WTC11 (cell line): Measurements from ENCODE around the gene PTPRG. TPM values are rescaled to one million over a fixed set of nuclear protein-coding genes. Genes with fewer than 3 reads are reported as not detected.

Experiments used
- ATAC-seq: fragments of 200-7000 bp; cut with Tn5 transposase; 2 replicates; pipeline ENCODE4 v1.10.0; 2021; ENCODE audit warnings: mild to moderate bottlenecking, moderate library complexity
- CTCF ChIA-PET: fragments of 300-600 bp; sonication (Branson Sonifier 250); formaldehyde crosslinking; loops from one replicate; lab custom pipeline; 2021; ENCODE audit warnings: antibody characterized with exemption; lab: Charles Lee
- POLR2A ChIA-PET: fragments of 350-600 bp; sonication (Branson Sonifier 250); formaldehyde crosslinking; loops from one replicate; lab custom pipeline; 2021; ENCODE audit warnings: antibody characterized with exemption; lab: Charles Lee
- DNase-seq: peaks from one replicate; pipeline ENCODE4 v3.0.0; 2021; ENCODE audit warnings: low spot score
- H3K27ac Mint-ChIP-seq: 2 replicates; pipeline ENCODE4 v1.8.0; 2021; ENCODE audit warnings: mixed read lengths
- H3K27me3 Mint-ChIP-seq: 2 replicates; pipeline ENCODE4 v1.8.0; 2021; ENCODE audit warnings: low read depth, mild to moderate bottlenecking, moderate library complexity, mixed read lengths
- H3K36me3 Mint-ChIP-seq: 2 replicates; pipeline ENCODE4 v1.8.0; 2021; ENCODE audit warnings: mixed read lengths
- H3K4me1 Mint-ChIP-seq: 2 replicates; pipeline ENCODE4 v1.8.0; 2022; ENCODE audit warnings: mixed read lengths
- H3K4me3 Mint-ChIP-seq: 2 replicates; pipeline ENCODE4 v1.8.0; 2021; ENCODE audit warnings: mild to moderate bottlenecking, moderate library complexity, mixed read lengths
- H3K9me3 Mint-ChIP-seq: 2 replicates; pipeline ENCODE4 v1.8.0; 2021; ENCODE audit warnings: mixed read lengths
- ARID4B ChIP-seq: sonication (generic); formaldehyde crosslinking; IDR thresholded peaks from 2 replicates; pipeline ENCODE4 v1.8.0; 2023; ENCODE audit warnings: missing genetic modification reagents, mild to moderate bottlenecking, borderline replicate concordance
- ELF4 ChIP-seq: sonication (generic); formaldehyde crosslinking; IDR thresholded peaks from 2 replicates; pipeline ENCODE4 v1.8.1; 2022; ENCODE audit warnings: low read depth, mild to moderate bottlenecking, moderate library complexity, missing genetic modification reagents
- FOXK1 ChIP-seq: sonication (generic); formaldehyde crosslinking; IDR thresholded peaks from 2 replicates; pipeline ENCODE4 v1.8.0; 2022; ENCODE audit warnings: mild to moderate bottlenecking, moderate library complexity, missing genetic modification reagents
- GTF2I ChIP-seq: fragments of 250-450 bp; sonication (Bioruptor Pico); conservative IDR thresholded peaks from 2 replicates; pipeline ENCODE4 v1.4.0; 2021; ENCODE audit warnings: mild to moderate bottlenecking
- IRF2 ChIP-seq: sonication (generic); formaldehyde crosslinking; IDR thresholded peaks from 2 replicates; pipeline ENCODE4 v1.8.0; 2022; ENCODE audit warnings: low read depth, missing genetic modification reagents, borderline replicate concordance
- KAT7 ChIP-seq: sonication (generic); formaldehyde crosslinking; IDR thresholded peaks from 2 replicates; pipeline ENCODE4 v1.8.1; 2023; ENCODE audit warnings: missing genetic modification reagents, mild to moderate bottlenecking, borderline replicate concordance
- MXD4 ChIP-seq: fragments of 250-450 bp; sonication (Bioruptor Pico); IDR thresholded peaks from 2 replicates; pipeline ENCODE4 v1.8.0; 2021; ENCODE audit warnings: mild to moderate bottlenecking, moderate library complexity, borderline replicate concordance
- NFATC4 ChIP-seq: fragments of 250-450 bp; sonication (Bioruptor Pico); IDR thresholded peaks from 2 replicates; pipeline ENCODE4 v1.9.0; 2021; ENCODE audit warnings: mild to moderate bottlenecking
- NR1H2 ChIP-seq: sonication (generic); formaldehyde crosslinking; IDR thresholded peaks from 2 replicates; pipeline ENCODE4 v1.9.0; 2021; ENCODE audit warnings: mild to moderate bottlenecking, moderate library complexity, missing genetic modification reagents
- NR3C1 ChIP-seq: sonication (generic); formaldehyde crosslinking; conservative IDR thresholded peaks from 2 replicates; pipeline ENCODE4 v1.8.1; 2023; ENCODE audit warnings: low read depth, mild to moderate bottlenecking, missing genetic modification reagents
- RORB ChIP-seq: fragments of 250-450 bp; sonication (Bioruptor Pico); IDR thresholded peaks from 2 replicates; pipeline ENCODE4 v1.9.0; 2021; ENCODE audit warnings: mild to moderate bottlenecking
- SMAD4 ChIP-seq: sonication (generic); formaldehyde crosslinking; IDR thresholded peaks from 2 replicates; pipeline ENCODE4 v1.8.0; 2022; ENCODE audit warnings: mild to moderate bottlenecking, missing genetic modification reagents
- SP1 ChIP-seq: sonication (generic); formaldehyde crosslinking; conservative IDR thresholded peaks from 2 replicates; pipeline ENCODE4 v1.8.1; 2022; ENCODE audit warnings: missing genetic modification reagents
- ZNF121 ChIP-seq: sonication (generic); formaldehyde crosslinking; IDR thresholded peaks from 2 replicates; pipeline ENCODE4 v1.8.0; 2023; ENCODE audit warnings: missing genetic modification reagents
- ZNF263 ChIP-seq: sonication (generic); formaldehyde crosslinking; IDR thresholded peaks from 2 replicates; pipeline ENCODE4 v1.8.1; 2022; ENCODE audit warnings: low read depth, mild to moderate bottlenecking, moderate library complexity, missing genetic modification reagents
- ZNF416 ChIP-seq: fragments of 250-450 bp; sonication (Bioruptor Pico); IDR thresholded peaks from 2 replicates; pipeline ENCODE4 v1.9.0; 2021; ENCODE audit warnings: mild to moderate bottlenecking, inconsistent platforms
- total RNA-seq: library from RNA; stranded (reverse); gene quantifications from 3 replicates; pipeline ENCODE4 v1.2.3, GENCODE V29; 2021
- TF ChIP-seq, protein P1 (sequence below): sonication (generic); formaldehyde crosslinking; IDR thresholded peaks from 2 replicates; pipeline ENCODE4 v1.8.0; 2022; ENCODE audit warnings: mild to moderate bottlenecking, missing genetic modification reagents
- TF ChIP-seq, protein P2 (sequence below): sonication (generic); formaldehyde crosslinking; IDR thresholded peaks from 2 replicates; pipeline ENCODE4 v1.8.1; 2023; ENCODE audit warnings: mild to moderate bottlenecking, missing genetic modification reagents, moderate library complexity
- TF ChIP-seq, protein P3 (sequence below): sonication (generic); formaldehyde crosslinking; IDR thresholded peaks from 2 replicates; pipeline ENCODE4 v1.8.1; 2022; ENCODE audit warnings: low read depth, missing genetic modification reagents, borderline replicate concordance

Gene PTPRG
- total RNA-seq, 1 experiment from 2014 or later = 106 TPM

DNA sequence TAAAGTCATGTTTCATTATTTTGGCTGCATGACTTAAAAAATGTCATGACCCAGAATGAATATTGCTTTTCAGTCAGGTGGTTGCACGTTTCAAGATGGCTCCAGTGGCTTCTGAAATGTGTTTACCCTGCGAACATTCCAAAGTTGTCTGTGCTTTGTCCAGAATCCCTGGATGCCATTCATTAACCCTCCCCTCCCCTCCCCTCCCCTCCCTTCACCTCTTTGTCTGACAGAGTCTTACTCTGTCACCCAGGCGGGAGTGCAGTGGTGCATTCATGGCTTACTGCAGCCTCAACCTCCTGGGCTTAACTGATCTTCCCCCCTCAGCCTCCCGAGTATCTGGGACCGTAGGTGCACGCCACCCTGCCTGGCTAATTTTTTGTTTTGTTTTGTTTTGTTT is 308.0 kb downstream of the PTPRG start:
- H3K36me3 Mint-ChIP-seq = no peaks in the 10 kb centered on the region
- H3K4me3 Mint-ChIP-seq = no peak overlapping the region
- ChIA-PET CTCF (no interaction called here), POLR2A (no interaction called here)
- ATAC-seq = no peak
- H3K27me3 Mint-ChIP-seq = no peaks in the 10 kb centered on the region
- peaks cover 88% of the 10 kb centered on the region for H3K4me1 Mint-ChIP-seq
- H3K27ac Mint-ChIP-seq = peak overlapping the region; percentile 75
- no peak for DNase-seq
- H3K9me3 Mint-ChIP-seq = no peaks in the 10 kb centered on the region
- TF ChIP-seq SMAD4 (CRISPR knock-in tag) (no peak), KAT7 (CRISPR knock-in tag) (no peak)
- TF ChIP-seq, all 79 proteins: peak for 0

- POLR2A ChIA-PET = interaction anchor here (0.9 kb wide), 1 partner anchor 251 kb away, joined by 3 read pairs; no protein-coding TSS in a partner anchor
- H3K9me3 Mint-ChIP-seq = no peaks in the 10 kb centered on the region
These were observed 310.3 kb downstream of the PTPRG start for GRCh38 chr3:61871644-61872043.

GRCh38 chr3:61872077-61872706 is 310.8 kb downstream of the PTPRG start:
- H3K4me1 Mint-ChIP-seq = peaks cover 93% of the 10 kb centered on the region
- H3K27me3 Mint-ChIP-seq = no peaks in the 10 kb centered on the region
- DNase-seq (peak; percentile 46), ATAC-seq (peak; percentile 75)
- peak overlapping the region; percentile 31 for H3K4me3 Mint-ChIP-seq
- no peaks in the 10 kb centered on the region for H3K36me3 Mint-ChIP-seq
- no peaks in the 10 kb centered on the region for H3K9me3 Mint-ChIP-seq
- POLR2A ChIA-PET = interaction anchor here (0.9 kb wide), 1 partner anchor 252 kb away, joined by 3 read pairs; no protein-coding TSS in a partner anchor
- H3K27ac Mint-ChIP-seq = peak overlapping the region; percentile 93
- CTCF ChIA-PET = interaction anchor here (0.5 to 1.7 kb wide), 7 partner anchors 14 to 308 kb away, joined by 3 to 8 read pairs (median 4); no protein-coding TSS in a partner anchor
- TF ChIP-seq, protein P1, sequence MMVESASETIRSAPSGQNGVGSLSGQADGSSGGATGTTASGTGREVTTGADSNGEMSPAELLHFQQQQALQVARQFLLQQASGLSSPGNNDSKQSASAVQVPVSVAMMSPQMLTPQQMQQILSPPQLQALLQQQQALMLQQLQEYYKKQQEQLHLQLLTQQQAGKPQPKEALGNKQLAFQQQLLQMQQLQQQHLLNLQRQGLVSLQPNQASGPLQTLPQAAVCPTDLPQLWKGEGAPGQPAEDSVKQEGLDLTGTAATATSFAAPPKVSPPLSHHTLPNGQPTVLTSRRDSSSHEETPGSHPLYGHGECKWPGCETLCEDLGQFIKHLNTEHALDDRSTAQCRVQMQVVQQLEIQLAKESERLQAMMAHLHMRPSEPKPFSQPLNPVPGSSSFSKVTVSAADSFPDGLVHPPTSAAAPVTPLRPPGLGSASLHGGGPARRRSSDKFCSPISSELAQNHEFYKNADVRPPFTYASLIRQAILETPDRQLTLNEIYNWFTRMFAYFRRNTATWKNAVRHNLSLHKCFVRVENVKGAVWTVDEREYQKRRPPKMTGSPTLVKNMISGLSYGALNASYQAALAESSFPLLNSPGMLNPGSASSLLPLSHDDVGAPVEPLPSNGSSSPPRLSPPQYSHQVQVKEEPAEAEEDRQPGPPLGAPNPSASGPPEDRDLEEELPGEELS (CRISPR knock-in tag) = peak; percentile 32; the same call in 1 of the 2 replicates
- no peak for TF ChIP-seq NR3C1 (CRISPR knock-in tag)
- TF ChIP-seq IRF2 (CRISPR knock-in tag) = no peak
- TF ChIP-seq, protein P2, sequence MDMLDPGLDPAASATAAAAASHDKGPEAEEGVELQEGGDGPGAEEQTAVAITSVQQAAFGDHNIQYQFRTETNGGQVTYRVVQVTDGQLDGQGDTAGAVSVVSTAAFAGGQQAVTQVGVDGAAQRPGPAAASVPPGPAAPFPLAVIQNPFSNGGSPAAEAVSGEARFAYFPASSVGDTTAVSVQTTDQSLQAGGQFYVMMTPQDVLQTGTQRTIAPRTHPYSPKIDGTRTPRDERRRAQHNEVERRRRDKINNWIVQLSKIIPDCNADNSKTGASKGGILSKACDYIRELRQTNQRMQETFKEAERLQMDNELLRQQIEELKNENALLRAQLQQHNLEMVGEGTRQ (CRISPR knock-in tag) = peak; percentile 40; the same call in 1 of the 2 replicates
- 0 out of 2 replicates have a peak, but pooled peaks have one; percentile 40 for TF ChIP-seq FOXK1
- no peak for TF ChIP-seq NR1H2 (CRISPR knock-in tag)
- TF ChIP-seq ZNF121 (CRISPR knock-in tag) = peak; percentile 95
- TF ChIP-seq SMAD4 (CRISPR knock-in tag) = no peak

More at GRCh38 chr3:61871644-61872043, 310.3 kb downstream of the PTPRG start:
- CTCF ChIA-PET = interaction anchor here (0.5 to 1.7 kb wide), 9 partner anchors 13 to 307 kb away, joined by 3 to 8 read pairs (median 4); no protein-coding TSS in a partner anchor
- no peaks in the 10 kb centered on the region for H3K27me3 Mint-ChIP-seq
- DNase-seq = no peak
- peak overlapping the region; percentile 31 for H3K4me3 Mint-ChIP-seq
- H3K27ac Mint-ChIP-seq = peak overlapping the region; percentile 93
- no peaks in the 10 kb centered on the region for H3K36me3 Mint-ChIP-seq
- ATAC-seq = peak; percentile 18
- peaks cover 93% of the 10 kb centered on the region for H3K4me1 Mint-ChIP-seq
- TF ChIP-seq ARID4B (CRISPR knock-in tag) = no peak
- TF ChIP-seq GTF2I (CRISPR knock-in tag) = no peak
- no peak for TF ChIP-seq ELF4
- TF ChIP-seq NFATC4 (CRISPR knock-in tag) = no peak
- TF ChIP-seq ZNF263 (CRISPR knock-in tag) = no peak
- TF ChIP-seq SP1 = no peak
- TF ChIP-seq RORB (CRISPR knock-in tag) = no peak
- no peak for TF ChIP-seq MXD4 (CRISPR knock-in tag)
- TF ChIP-seq, protein P3, sequence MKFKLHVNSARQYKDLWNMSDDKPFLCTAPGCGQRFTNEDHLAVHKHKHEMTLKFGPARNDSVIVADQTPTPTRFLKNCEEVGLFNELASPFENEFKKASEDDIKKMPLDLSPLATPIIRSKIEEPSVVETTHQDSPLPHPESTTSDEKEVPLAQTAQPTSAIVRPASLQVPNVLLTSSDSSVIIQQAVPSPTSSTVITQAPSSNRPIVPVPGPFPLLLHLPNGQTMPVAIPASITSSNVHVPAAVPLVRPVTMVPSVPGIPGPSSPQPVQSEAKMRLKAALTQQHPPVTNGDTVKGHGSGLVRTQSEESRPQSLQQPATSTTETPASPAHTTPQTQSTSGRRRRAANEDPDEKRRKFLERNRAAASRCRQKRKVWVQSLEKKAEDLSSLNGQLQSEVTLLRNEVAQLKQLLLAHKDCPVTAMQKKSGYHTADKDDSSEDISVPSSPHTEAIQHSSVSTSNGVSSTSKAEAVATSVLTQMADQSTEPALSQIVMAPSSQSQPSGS = no peak
- TF ChIP-seq ZNF416 (CRISPR knock-in tag) = no peak
